Body of pancreas (tissue), 4 donors: ENCODE measurements around the gene OR10K2.

Source experiments
- POLR2A ChIP-seq, 3 donors: fragments of 450-650 bp; IDR thresholded peaks; one replicate each; pipeline ENCODE4 v1.6.1; 2016; ENCODE audit warnings: antibody characterized with exemption in 3 of 3, mild to moderate bottlenecking in 2 of 3
- TF ChIP-seq, protein P1 (sequence below), 7 experiments: fragments of 450-650 bp in 4 of 7; fragments of 200-600 bp in 3 of 7; sonication (generic) in 3 of 7; IDR thresholded peaks; one replicate each; pipeline ENCODE4 v1.5.1; 2016 to 2019; ENCODE audit warnings: antibody characterized with exemption in 7 of 7

DNA sequence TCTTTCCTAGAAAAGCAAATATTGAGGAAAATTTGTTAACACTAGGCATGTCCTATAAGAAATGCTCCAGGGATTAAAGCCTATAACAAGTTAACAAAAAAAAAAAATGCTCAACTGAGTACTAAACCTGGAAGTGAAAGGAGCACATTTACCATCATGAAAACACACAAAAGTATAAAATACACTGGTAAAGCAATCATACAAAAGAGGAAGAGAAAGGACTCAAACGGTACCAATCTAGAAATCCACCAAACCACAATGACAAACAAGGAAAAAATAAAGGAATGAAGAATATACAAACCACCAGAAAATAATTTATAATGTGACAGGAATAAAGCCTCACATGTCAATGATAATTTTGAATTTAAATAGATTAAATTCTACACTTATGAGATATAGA lies 51.2 kb downstream of the OR10K2 start:
- no peak for TF ChIP-seq POLR2A (IDR thresholded peaks at IDR 0.05)
- TF ChIP-seq, protein P1, sequence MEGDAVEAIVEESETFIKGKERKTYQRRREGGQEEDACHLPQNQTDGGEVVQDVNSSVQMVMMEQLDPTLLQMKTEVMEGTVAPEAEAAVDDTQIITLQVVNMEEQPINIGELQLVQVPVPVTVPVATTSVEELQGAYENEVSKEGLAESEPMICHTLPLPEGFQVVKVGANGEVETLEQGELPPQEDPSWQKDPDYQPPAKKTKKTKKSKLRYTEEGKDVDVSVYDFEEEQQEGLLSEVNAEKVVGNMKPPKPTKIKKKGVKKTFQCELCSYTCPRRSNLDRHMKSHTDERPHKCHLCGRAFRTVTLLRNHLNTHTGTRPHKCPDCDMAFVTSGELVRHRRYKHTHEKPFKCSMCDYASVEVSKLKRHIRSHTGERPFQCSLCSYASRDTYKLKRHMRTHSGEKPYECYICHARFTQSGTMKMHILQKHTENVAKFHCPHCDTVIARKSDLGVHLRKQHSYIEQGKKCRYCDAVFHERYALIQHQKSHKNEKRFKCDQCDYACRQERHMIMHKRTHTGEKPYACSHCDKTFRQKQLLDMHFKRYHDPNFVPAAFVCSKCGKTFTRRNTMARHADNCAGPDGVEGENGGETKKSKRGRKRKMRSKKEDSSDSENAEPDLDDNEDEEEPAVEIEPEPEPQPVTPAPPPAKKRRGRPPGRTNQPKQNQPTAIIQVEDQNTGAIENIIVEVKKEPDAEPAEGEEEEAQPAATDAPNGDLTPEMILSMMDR (IDR thresholded peaks at IDR 0.05) = no peak
